GM06990 (cell line): Measurements from ENCODE around the gene ERFL.
A peak's percentile ranks its signal among the peaks of the same experiment; 100 is the strongest.

ENCODE experiments used
- DNase-seq: peaks from one replicate; pipeline ENCODE4 v3.0.0-alpha.2; 2011; ENCODE audit not compliant: insufficient read length; ENCODE audit errors: extremely low read depth
- H3K27me3 ChIP-seq: replicated peaks from 2 replicates; pipeline ENCODE4 v1.6.0; 2011; ENCODE audit warnings: low read length; ENCODE audit not compliant: control insufficient read depth, insufficient read depth
- H3K36me3 ChIP-seq: 2 replicates; pipeline ENCODE4 v1.5.1; 2011; ENCODE audit warnings: low read length; ENCODE audit not compliant: control insufficient read depth, insufficient read depth
- H3K4me3 ChIP-seq: replicated peaks from 2 replicates; pipeline ENCODE4 v1.5.1; 2011; ENCODE audit warnings: low read depth, mild to moderate bottlenecking, control low read depth, low read length
- CTCF ChIP-seq: IDR thresholded peaks from 2 replicates; pipeline ENCODE4 v1.5.1; 2011; ENCODE audit warnings: low read length, control low read depth, mild to moderate bottlenecking, inconsistent platforms; ENCODE audit not compliant: insufficient read depth, poor library complexity, severe bottlenecking

The ERFL gene

GRCh38 chr19:41868989-41869300 is 59.3 kb downstream of the ERFL start:
- Histone ChIP-seq H3K4me3 (no peak overlapping the region), H3K36me3 (peaks cover 50% of the 10 kb centered on the region), H3K27me3 (no peaks in the 10 kb centered on the region)
- no peak for DNase-seq
- TF ChIP-seq CTCF = no peak

GRCh38 chr19:41868120-41868988 is 59.9 kb downstream of the ERFL start:
- no peaks in the 10 kb centered on the region for H3K27me3 ChIP-seq
- no peak for DNase-seq
- H3K36me3 ChIP-seq = peaks cover 54% of the 10 kb centered on the region
- TF ChIP-seq CTCF = no peak
- H3K4me3 ChIP-seq = no peak overlapping the region

- no peak for DNase-seq
- no peaks in the 10 kb centered on the region for H3K27me3 ChIP-seq
- TF ChIP-seq CTCF = no peak
- peaks cover 65% of the 10 kb centered on the region for H3K36me3 ChIP-seq
- H3K4me3 ChIP-seq = peak overlapping the region; percentile 23
These were observed 62.0 kb downstream of the ERFL start for GRCh38 chr19:41866284-41866683.

- DNase-seq = no peak
- Histone ChIP-seq H3K4me3 (peak overlapping the region; percentile 41), H3K27me3 (no peaks in the 10 kb centered on the region), H3K36me3 (peaks cover 55% of the 10 kb centered on the region)
- TF ChIP-seq CTCF = no peak
These were observed 63.9 kb downstream of the ERFL start for GRCh38 chr19:41864374-41864773.

- no peak for DNase-seq
- TF ChIP-seq CTCF = no peak
- no peaks in the 10 kb centered on the region for H3K27me3 ChIP-seq
- H3K4me3 ChIP-seq = peak overlapping the region; percentile 89
- peaks cover 48% of the 10 kb centered on the region for H3K36me3 ChIP-seq
These were observed 64.9 kb downstream of the ERFL start for GRCh38 chr19:41863209-41863931.
